Measurements from ENCODE around the gene SYNE1. TPM values are rescaled to one million over a fixed set of nuclear protein-coding genes. Genes with fewer than 3 reads are reported as not detected.

The SYNE1 gene
- total and polyA plus RNA-seq, 10 of the 15 experiments (the other 5 are each of a cell fraction or from before 2014, with no cell fraction given): 2.3 to 28.7 (median 14.1) TPM

DNA sequence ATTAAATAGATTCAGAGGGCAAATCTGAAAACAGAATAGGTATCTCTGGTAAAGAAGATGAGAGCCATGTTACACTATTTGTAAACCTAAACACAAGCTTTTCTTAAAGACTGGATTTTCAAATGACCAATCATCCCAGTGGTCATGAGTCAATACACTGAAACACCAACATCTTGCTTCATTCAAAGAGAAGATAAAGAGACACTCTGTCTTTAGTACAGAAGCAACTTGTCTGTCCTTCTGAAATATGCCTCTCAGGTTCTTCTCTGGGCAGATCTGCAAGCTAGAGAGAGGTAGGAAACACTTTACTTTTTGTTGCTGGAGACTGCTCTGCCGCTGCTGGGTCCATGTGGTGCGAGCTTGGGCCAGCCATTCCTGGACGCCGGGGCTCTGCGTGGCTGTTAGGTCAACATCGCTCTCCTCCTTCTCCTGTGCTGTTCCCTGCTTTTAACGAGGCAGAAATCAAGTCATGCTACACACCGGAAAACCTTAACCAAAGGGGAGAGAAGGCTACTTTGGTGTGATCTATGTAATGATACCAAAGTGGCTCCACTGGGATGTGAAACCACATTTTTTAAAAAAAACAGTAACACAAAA lies 368.2 kb downstream of the SYNE1 start:
- FAIRE-seq (no peak), ATAC-seq (no peak), DNase-seq (ENCODE audit: low read depth, low spot score) (no peak)
- peaks cover 0 to 3% of the 10 kb centered on the region in 2 experiments; a peak in 2 of 4 replicates for H3K36me3 ChIP-seq (ENCODE audit: control insufficient read depth in 2 of 2, insufficient read depth in 2 of 2, low read length in 1 of 2)
- in situ Hi-C loops (cut with MboI) (loop anchor here (5.0 kb wide), 1 partner anchor 507 kb away; no protein-coding TSS in a partner anchor), intact Hi-C loops (cut with micrococcal nuclease; ENCODE audit: unreplicated experiment) (loop anchor here (1.0 to 10.0 kb wide), 5 partner anchors 147 to 824 kb away; no protein-coding TSS in a partner anchor)
- BruUV-seq (replicated peaks): no TSS peak
- no peaks in the 10 kb centered on the region; the same call in 2 of the 3 replicates for H3K9me3 ChIP-seq (replicated peaks; ENCODE audit: control insufficient read depth, insufficient read depth, low read length)
- 87% methylated on average over 8 of the region's 8 CpGs for WGBS (ENCODE audit: insufficient coverage, insufficient replicate concordance, low lambda C conversion rate, missing lambda C conversion rate)
- no peak overlapping the region for H2AFZ ChIP-seq (ENCODE audit: control insufficient read depth, low read depth, low read length)
- no peak overlapping the region for H3K4me3 ChIP-seq
- ChIA-PET RAD21 (ENCODE audit: unreplicated experiment) (interaction anchor here (1.1 to 2.2 kb wide), 2 partner anchors 69 to 578 kb away, joined by 3 to 24 read pairs; no protein-coding TSS in a partner anchor), CTCF (interaction anchor here (0.9 to 3.3 kb wide), 17 partner anchors 20 to 621 kb away, joined by 3 to 32 read pairs (median 7); no protein-coding TSS in a partner anchor), SMC1A (ENCODE audit: uncharacterized antibody, unreplicated experiment) (interaction anchor here (1.3 to 2.5 kb wide), 8 partner anchors 27 to 593 kb away, joined by 4 to 18 read pairs (median 11); no protein-coding TSS in a partner anchor), POLR2A (no interaction called here)
- no peaks in the 10 kb centered on the region for H4K20me1 ChIP-seq (ENCODE audit: control insufficient read depth, insufficient read depth)
- H3K27ac ChIP-seq (ENCODE audit: control insufficient read depth, insufficient read depth): no peak overlapping the region
- H3K79me2 ChIP-seq (ENCODE audit: control insufficient read depth, insufficient read depth, low read length): no peaks in the 10 kb centered on the region
- H3K9ac ChIP-seq (ENCODE audit: control insufficient read depth, insufficient read depth, low read length): no peak overlapping the region
- H3K27me3 ChIP-seq (replicated peaks in 1 of 2; ENCODE audit: control insufficient read depth in 2 of 2, insufficient read depth in 2 of 2, low read length in 1 of 2): no peaks in the 10 kb centered on the region
- H3K4me2 ChIP-seq (ENCODE audit: control insufficient read depth, insufficient read depth): no peak overlapping the region
- H3K4me1 ChIP-seq (ENCODE audit: control insufficient read depth, insufficient read depth, low read length): peaks cover 9% of the 10 kb centered on the region; the same call in 1 of the 2 replicates
- TF ChIP-seq CTCF (IDR thresholded peaks at IDR 0.05 in 2 of 3, conservative IDR thresholded peaks at IDR 0.05 in 1 of 3; ENCODE audit: control insufficient read depth in 2 of 3, extremely low read depth in 1 of 3, insufficient read depth in 1 of 3, low read depth in 3 of 3, low read length in 3 of 3): no peak
- TF ChIP-seq ZBED1 (IDR thresholded peaks at IDR 0.05; ENCODE audit: borderline replicate concordance): no peak
- no peak for TF ChIP-seq TARDBP (IDR thresholded peaks at IDR 0.05; ENCODE audit: borderline replicate concordance)
- TF ChIP-seq NBN (IDR thresholded peaks at IDR 0.05): no peak
- TF ChIP-seq PAX5 (IDR thresholded peaks at IDR 0.05; ENCODE audit: borderline replicate concordance, low read depth, low read length): no peak
- TF ChIP-seq KAT2A (conservative IDR thresholded peaks at IDR 0.05; ENCODE audit: control insufficient read depth, low read depth, low read length): no peak
- TF ChIP-seq CREM (IDR thresholded peaks at IDR 0.05; ENCODE audit: low read depth): no peak
- no peak for TF ChIP-seq NR2F1 (conservative IDR thresholded peaks at IDR 0.05)
- TF ChIP-seq ZNF24 (IDR thresholded peaks at IDR 0.05): no peak
- no peak for TF ChIP-seq SKIL (IDR thresholded peaks at IDR 0.05; ENCODE audit: low read depth, poor library complexity, severe bottlenecking)
- TF ChIP-seq ZNF592 (IDR thresholded peaks at IDR 0.05): no peak
- no peak for TF ChIP-seq FOXK2 (IDR thresholded peaks at IDR 0.05)
- TF ChIP-seq RELA (IDR thresholded peaks at IDR 0.05; ENCODE audit: borderline replicate concordance, partially characterized antibody): no peak
- no peak for TF ChIP-seq HDAC6 (IDR thresholded peaks at IDR 0.05; ENCODE audit: unreplicated experiment)
- TF ChIP-seq ZNF207 (IDR thresholded peaks at IDR 0.05; ENCODE audit: borderline replicate concordance): no peak
- no peak for TF ChIP-seq HDAC2 (IDR thresholded peaks at IDR 0.05)
